ENCODE data around the gene PLCH1.

Gene PLCH1

GRCh38 chr3:155744626-155745324 is at the start of gene PLCH1:
PLCH1 (minus strand) TSS chr3:155745071; CDS start chr3:155704224, 40,847 bp downstream.
- DNase-seq (ENCODE audit: low spot score), result peak; percentile 89

- DNase-seq (ENCODE audit: low spot score), result no peak
Observed at GRCh38 chr3:155792532-155792931, 47.7 kb upstream of the PLCH1 start.

- DNase-seq (ENCODE audit: low spot score), result no peak
Observed at GRCh38 chr3:155791190-155791589, 46.3 kb upstream of the PLCH1 start.

GRCh38 chr3:155790272-155790925 is 45.5 kb upstream of the PLCH1 start:
- DNase-seq (ENCODE audit: low spot score), result no peak

- no peak for DNase-seq (ENCODE audit: low spot score)
Observed at GRCh38 chr3:155785662-155786295, 40.9 kb upstream of the PLCH1 start.

GRCh38 chr3:155782390-155782953 is 37.6 kb upstream of the PLCH1 start:
- no peak for DNase-seq (ENCODE audit: low spot score)

- no peak for DNase-seq (ENCODE audit: low spot score)
Observed at GRCh38 chr3:155780291-155780690, 35.4 kb upstream of the PLCH1 start.

- DNase-seq (ENCODE audit: low spot score), result no peak
Observed at GRCh38 chr3:155778462-155778861, 33.6 kb upstream of the PLCH1 start.

- no peak for DNase-seq (ENCODE audit: low spot score)
Observed at GRCh38 chr3:155772801-155773200, 27.9 kb upstream of the PLCH1 start.

- DNase-seq (ENCODE audit: low spot score), result no peak
Observed at GRCh38 chr3:155771126-155771525, 26.3 kb upstream of the PLCH1 start.

- DNase-seq (ENCODE audit: low spot score), result no peak
Observed at GRCh38 chr3:155766206-155766605, 21.3 kb upstream of the PLCH1 start.

- no peak for DNase-seq (ENCODE audit: low spot score)
Observed at GRCh38 chr3:155763870-155764463, 19.1 kb upstream of the PLCH1 start.

- DNase-seq (ENCODE audit: low spot score), result no peak
Observed at GRCh38 chr3:155760653-155761052, 15.8 kb upstream of the PLCH1 start.

- no peak for DNase-seq (ENCODE audit: low spot score)
Observed at GRCh38 chr3:155757577-155757976, 12.7 kb upstream of the PLCH1 start.

- DNase-seq (ENCODE audit: low spot score), result peak; percentile 35
Observed at GRCh38 chr3:155753038-155753639, 8.3 kb upstream of the PLCH1 start.

GRCh38 chr3:155748611-155749365 is 3.9 kb upstream of the PLCH1 start:
- DNase-seq (ENCODE audit: low spot score), result no peak

- DNase-seq (ENCODE audit: low spot score), result no peak
Observed at GRCh38 chr3:155747946-155748290, 3.0 kb upstream of the PLCH1 start.

- no peak for DNase-seq (ENCODE audit: low spot score)
Observed at GRCh38 chr3:155747286-155747945, 2.5 kb upstream of the PLCH1 start.

- DNase-seq (ENCODE audit: low spot score), result no peak
Observed at GRCh38 chr3:155746703-155747102, 1.8 kb upstream of the PLCH1 start.

- DNase-seq (ENCODE audit: low spot score), result peak; percentile 78
Observed at GRCh38 chr3:155745795-155746550, 1.1 kb upstream of the PLCH1 start.
